NCI-H187 treated with DMSO at 0.1 percent for 48 hours (cell line): Measurements from ENCODE around the gene KRT82.
"Not testable (repeated sequence)": the region's sequence is repeated elsewhere in the genome, so short reads cannot be mapped to it uniquely, and the experiment has no call there.

Experiments used
- DNase-seq: peaks from one replicate; lab custom pipeline; 2025; lab: John Stamatoyannopoulos, UW

Gene KRT82

DNA sequence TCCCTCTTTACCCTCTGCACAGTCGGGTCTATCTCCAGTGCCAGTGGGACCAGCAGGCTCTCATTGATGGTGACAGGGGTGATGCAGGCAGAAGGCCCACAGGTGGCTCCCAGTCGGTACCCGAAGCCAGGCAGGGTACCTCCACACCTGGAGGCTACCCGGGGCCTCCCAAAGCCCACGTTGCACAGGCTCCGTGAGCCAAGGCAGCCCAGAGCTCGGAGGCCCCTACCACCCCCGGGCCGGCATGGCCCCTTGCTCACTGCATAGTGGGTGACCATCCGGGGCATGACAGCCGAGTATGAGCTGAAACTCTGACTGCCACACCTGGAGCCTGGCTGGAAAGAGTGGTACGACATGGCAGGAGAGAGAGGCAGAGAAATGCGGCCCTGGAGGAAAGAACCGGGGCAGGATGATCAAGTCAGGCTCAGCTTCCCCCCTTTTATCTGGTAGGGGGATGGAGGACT lies at the start of gene KRT82:
Gene KRT82 (minus strand): TSS at position 414 of the 464 bp plus-strand sequence. CDS start 58 bp downstream, at position 356.
- no peak for DNase-seq

DNA sequence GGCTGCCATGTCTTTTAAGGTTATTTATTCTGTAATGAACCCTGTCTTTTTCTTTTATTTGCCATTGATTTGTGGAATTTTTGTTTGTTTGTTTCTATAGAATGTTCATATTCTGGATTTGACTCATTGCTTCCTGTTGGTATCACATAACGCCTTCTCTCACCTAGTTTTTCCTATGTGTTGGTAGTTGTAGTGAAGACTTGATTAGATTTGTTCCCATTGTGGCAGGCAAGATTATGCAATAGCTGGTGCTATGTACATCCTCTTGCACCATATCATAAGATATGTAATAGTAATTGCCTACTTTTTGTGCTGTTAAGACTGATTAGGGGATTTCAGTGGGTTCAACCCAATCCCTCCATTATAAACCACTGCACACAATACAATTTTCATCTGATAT lies 49.7 kb upstream of the KRT82 start:
- no peak for DNase-seq

DNA sequence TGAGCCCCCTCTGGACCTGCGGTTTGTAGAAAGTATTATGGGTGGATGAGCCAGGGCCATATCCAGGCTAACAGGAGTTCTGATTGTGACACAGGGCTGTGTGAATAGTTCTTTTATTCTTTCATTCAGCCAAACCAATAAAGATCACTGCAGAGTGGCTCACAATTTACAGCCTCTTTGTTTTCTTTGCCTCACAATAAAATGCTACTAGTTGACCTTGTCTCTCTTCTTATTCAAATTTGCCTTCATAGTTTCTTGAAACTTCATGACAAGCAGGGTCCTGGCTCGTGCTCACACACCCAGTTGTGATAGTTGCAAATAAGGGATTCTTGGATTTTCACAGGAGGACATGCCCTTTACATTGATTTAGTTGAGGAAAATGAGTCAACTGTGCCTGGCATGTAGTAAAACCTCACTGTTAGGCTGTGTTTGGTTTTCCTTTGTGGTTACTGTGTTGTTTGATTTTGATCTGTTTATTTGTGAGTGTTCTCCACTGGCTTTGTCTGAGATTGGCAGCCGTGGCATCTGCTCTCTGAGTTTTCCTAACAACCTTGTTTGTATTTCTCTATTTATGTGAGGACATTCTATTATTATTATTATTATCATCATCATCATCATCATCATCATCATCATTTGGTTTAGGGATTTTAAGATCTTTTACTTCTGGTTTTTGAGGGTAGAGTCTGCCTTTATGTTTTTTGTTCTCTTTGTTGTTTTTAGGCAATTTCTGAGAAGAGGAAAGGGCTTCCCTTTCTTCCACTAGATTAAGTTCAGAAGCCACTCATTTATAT lies 48.5 kb upstream of the KRT82 start:
- no peak for DNase-seq

DNA sequence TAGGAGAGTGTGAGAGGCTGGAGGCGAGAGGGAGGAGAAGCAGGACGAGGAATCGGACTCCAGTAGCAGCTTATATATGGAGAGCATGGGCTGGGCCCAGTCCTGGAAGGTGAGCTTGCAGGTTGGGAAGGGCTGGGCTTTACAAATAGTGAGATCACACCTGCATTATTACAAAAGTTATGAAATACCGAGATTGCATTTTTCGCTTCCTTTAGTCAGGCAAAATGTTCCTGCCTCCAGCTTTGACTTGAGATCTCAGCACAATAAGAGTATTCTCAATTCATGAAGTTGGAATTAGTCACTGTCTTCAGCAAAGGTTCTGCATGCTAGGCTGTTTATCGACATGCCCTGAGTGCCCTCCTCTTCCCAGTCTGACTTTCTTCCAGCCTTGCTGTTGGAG lies 46.0 kb upstream of the KRT82 start, which contains the start of gene KRT6B:
Gene KRT6B (minus strand): TSS at position 46 of the 400 bp plus-strand sequence. CDS start 68 bp downstream, outside the sequence.
- DNase-seq = no peak

DNA sequence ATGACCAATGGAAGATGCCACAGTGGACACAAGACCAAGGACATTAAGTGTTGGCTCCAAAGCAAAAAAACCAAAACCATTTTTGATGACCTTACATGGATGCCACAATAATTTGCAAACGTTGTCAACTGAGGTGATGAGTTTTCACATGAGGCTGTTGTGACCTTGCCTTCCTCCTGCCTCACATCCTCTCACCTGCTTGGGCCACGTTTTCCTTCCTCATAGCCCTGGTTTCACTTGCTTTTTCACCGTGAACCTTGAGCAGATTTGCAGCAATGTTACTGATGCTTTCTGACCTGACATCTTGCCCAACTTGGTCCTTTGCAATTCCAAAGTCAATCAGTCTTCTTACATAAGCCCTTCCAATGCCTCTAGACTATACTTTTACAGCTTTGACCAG lies 42.1 kb upstream of the KRT82 start:
- no peak for DNase-seq

DNA sequence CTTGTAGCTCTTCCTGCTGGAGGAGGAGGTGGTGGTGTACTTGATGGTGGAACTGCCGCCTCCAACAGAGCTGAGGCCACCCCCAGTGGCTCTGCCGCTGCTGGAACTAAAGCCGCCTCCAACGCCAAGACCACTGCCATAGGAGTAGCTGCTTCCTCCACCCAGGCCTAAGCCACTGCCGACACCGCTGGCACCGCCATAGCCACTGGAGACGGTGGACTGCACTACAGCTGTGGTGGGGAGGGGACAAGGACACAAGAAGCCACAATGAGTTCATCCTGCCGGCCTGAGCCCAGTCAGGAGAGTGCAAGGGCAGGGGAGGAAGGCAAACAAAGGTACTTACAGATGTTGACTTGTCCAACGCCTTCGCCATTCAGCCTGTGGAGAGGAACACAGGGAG lies 41.1 kb upstream of the KRT82 start:
- not testable (repeated sequence) for DNase-seq

DNA sequence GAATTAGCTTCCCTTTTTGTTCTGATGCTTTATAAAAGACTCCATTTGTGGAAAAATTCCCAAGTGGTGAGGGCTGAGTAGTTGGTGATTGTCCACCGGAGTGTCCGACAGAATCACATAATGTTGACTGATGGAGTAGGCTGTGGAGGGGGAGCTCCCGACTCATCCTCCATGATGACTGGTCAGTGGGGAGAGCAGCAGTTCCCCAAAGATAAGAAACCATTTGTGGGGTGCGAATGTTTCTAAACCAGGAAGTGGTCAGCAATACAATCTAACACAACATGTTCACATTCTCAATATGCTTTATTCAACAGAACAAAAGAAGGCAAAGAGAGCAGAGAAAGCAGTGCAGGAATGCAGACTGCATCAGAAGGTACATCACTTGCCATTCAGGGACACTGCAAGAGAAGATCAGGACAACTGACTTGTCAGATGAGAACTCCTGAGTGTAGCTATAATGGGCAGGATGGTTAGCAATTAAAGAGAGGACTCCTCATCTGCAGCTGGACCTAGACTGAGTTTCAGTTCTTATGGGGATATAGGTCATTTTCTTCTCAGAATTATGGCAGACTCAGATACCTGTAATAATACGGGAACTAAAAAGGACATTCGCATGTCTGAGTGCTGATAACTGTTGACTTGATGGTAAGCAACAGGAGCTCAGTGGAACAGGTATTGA lies 40.4 kb upstream of the KRT82 start:
- DNase-seq = no peak

DNA sequence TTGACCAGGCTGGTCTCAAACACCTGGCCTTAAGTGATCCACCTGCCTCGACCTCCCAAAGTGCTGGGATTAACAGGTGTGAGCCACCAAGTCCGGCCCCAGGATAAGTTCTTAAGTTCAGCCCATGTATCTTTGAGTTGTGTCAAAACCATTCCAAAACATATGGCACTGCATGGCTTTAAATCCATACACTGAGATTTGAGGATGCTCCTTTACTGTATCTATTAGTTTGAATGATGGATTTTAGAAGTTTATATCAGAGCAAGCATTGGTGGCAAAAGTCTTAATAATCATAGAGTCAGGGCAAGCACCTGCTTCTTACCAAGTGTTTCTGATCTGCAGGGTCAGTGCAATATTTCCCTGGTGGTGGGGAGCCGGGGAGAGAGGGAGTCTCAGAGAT lies 39.7 kb upstream of the KRT82 start:
- DNase-seq = no peak

DNA sequence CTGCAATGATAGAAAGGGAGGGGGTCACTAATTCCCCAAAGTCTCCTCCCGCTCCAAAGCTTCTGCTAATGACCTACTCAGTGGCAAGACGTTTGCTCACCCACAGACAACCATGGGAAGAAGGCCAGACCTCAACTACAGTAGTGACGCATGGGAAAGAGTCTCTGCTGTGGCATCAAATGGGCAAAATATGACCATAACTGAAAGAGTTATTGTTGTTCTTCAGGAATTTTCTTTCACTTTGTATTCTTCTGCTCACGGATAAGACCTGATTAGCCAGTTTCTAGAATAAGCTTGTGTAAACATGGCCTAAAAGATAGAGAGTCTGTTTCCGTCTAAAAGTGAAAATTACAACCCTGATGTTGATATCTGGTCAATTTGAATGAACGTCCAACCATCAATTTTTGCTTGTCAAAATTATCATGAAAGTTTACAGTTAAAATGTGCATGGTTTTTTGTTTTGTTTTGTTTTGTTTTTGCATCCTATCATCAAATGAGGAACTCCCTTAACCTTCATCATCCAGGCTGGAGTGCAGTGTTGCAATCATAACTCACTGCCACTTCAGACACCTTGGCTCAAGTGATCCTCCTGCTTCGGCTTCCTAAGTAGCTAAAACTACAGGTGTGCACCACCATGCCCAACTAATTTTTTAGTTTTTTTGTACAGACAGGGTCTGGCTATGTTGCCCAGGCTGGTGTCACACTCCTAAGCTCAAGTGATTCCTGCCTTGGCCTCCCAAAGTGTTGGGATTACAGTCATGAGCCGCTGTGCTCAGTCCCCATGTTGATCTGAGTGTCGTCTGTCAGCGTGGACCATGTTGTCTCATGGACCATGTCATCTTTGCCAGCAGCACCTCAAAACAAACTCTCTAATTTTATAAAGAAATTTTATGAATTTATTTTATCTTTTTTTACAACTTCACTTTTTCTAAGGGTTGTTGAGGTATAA lies 38.8 kb upstream of the KRT82 start:
- no peak for DNase-seq

DNA sequence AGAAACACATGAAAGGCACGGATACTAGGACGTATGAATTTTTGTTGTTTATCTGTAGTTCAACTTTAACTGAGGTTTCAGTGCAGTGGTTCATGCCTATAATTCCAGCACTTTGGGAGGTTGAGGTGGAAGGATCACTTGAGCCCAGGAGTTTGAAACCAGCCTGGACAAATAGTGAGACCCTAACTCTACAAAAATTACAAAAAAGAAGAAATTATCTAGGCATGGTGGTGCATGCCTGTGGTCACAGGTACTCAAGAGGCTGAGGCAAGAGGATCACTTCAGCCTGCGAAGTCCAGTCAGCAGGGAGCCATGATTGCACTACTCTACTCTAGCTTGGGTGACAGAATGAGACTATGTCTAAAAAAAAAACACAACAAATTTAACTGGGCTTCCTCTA lies 37.8 kb upstream of the KRT82 start:
- no peak for DNase-seq

DNA sequence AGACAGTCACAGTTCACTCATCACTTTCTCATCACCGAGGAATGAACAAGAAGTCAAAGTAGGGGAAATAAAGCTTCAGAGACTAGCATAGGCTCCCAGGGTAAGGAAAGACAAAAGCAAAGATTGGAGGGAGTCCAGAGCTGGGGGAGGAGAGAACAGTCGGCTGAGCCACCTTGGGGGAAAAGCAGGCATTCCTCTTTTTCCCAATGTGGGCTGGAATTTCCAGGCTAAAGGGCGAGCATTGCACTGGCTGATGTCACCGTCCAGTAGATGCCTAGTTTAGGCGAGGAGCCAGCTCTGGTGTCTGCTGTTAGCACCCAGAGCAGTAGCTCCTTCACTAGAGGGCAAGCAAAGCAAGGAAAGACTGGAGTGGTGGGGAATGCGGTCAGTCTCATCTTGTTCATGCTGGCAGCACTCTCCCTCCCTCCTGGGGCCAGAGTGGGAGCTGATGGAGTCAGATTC lies 36.5 kb upstream of the KRT82 start:
- DNase-seq = no peak

DNA sequence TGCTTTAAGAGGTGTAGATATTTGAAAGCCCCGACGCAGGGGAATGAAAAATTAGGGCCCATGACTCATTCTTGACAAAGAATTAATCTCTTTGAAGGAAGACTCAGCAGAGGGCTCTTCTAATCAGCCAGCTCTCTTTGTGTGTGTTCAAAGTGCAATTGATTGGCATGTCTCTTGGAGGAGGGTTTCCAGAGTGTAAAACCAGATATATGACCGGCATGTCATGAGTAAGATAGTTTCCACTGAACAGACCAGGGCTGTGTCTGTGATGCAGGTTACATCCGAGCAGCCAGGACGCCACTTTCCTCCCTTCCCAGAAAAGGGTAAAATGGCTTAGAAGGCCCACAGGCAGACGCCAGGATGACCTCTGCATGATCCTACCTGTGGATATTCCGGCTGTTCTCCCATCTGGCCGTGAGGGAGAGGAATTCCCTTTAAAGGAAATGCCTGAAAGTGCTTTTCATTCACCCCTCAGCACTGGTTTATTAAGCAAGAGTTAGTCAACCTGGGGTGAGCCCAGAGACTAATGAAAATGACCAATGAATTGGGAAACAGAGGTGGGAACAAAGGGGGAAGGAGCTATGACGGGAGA lies 35.3 kb upstream of the KRT82 start:
- no peak for DNase-seq

DNA sequence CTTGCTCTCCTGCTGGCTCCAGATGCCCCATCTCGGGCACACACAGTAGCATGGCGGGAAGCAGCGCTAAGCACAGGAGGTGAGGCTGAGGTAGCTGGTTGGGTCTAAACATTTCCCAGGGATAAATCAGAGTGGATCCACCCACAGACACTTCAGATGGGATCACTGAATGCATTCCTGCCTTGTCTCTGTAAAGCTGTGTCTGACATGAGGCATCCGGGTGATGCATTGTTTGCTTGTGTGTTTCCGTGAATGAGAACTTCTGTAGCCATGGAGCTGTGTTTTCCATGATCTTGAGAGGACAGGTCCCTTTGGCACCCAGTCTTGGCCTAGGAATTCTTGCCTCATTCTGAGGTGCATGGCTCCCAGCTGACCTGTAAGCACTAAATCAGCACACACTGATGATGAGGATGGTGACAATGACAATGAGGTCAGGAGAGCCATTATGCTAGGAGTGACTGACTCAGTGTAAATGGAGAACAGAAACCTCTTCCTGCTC lies 34.7 kb upstream of the KRT82 start:
- no peak for DNase-seq

DNA sequence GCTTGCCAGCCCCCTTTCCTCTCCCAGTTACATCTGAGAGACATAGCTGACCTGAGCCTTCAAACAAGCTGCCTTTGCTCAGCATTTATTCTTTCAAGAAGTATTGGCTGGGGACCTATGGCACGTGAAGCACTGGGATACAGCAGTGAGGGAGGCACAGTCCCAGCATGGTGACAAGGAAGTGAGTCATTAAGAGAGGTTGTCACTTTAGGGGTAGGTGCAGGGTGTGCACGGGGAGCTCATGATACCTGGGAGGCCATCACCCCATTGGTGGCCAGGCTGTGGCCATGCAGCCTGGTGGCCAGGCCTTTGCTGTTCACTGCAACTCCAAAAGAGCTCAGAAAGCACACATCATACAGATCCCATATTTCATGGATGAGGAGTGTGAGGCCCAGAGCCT lies 33.7 kb upstream of the KRT82 start:
- no peak for DNase-seq

DNA sequence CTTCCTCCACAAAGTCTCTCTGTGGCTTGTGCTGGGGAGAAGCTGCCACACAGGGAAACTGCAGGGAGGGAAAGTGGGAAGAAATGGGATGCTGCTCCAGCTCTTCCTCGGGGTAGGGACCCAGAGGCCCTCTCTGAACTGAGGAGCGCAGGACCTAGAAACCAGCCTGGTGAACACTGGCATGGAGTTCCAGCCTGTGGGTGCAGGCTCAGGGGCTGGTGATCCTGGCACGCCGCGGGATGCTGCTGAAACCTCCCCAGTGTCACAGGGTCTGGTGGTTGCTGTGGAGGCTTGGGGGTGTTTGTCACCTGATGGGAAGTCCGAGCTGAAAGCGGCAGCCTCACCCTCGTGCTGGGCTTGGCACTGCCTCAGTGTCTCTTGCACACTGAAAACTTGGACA lies 33.3 kb upstream of the KRT82 start:
- DNase-seq = no peak

DNA sequence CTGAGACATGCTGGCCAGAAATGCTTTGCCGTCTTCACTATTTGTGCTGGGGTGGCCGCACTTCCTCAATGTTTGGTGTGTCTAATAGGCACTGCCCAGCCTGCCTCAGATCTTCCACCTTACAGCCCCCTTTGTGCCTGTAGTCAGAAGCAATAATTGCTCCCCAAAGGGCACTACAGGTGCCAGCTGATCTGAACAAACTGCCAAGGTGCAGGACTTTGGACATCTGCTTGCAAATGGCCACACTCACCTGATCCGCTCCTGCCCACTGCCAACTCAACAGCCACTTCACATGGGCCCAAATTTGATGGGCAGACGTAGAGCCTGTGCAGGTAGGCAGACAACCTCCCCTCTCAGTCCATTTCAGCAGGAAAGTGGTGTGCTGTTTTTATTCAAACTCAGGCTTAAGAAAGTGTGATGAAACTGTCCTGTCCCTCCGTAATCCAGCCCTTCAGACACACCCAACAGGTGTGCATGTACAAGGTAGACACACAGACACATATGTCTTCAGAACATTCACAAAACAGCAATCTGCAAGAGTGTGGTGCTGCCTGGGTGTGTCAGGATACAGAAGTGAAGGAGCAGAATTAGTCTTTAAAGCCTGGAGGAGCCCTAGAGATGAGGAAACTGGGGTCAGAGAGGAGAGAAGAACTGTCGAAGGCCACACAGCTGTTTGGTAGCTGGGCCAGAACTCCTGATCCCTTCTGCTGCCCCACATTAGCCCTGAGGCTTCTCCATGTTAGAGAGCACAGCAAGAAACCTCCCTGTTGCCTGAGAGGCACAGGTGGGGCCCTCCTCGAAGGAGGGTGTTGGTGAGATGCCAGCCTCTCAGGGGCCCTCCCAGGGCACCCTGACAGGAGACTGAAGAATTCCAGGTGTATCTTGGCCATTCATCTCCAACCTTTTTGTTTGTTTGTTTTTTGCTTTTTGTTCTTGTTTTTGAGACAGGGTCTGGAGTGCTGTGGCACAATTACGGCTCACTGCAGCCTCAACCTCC lies 32.5 kb upstream of the KRT82 start:
- no peak for DNase-seq

DNA sequence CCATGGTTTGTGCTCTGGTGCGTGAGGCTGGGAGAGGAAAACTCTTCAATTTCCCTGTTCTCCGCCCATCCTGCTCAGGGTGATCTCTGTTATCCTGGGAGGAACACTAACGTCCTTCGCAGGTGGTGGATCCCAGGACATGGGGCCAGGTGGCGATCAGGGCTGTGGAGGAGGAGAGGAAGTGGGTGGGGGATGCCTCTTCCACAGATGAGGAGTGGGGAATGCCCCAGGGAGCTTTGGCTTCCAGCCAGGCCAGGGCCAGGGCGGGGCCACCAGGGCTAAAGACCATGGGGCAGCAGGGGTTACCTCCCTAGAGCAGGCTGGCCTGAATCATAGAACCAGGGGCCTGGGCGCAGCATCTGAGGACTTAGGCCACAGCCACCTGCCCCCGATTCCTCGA lies 31.4 kb upstream of the KRT82 start:
- DNase-seq = no peak

DNA sequence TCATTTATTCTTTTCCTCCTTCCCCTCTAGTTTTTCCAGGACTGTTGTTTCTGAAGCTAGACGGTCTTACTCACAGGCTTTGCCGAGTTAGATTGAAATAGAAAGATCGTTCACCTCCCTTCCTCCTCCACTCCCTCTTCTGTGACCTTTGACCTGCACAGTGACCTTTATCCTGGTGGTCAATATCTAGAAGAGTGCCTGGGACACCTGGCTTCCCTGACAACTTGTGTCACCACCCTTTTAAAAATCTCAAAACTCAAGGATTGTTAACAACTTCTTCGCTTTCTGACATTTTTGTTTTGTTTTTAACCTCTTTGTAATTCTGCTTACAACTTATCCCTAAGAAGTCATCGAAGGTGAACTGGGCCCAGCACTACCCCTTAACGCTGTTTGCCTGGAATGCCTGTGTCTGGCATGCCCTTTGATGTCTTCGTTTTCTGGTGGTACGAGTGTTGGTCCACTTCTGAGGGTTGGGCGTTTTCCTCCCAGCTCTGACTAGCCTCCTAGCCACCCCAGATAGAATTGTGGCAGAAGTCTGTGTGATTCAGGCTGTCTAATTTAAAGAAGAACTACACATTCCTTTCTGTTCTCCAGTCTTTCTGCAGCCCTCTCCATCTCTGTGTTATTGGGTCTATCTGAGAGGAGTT lies 30.8 kb upstream of the KRT82 start:
- no peak for DNase-seq

DNA sequence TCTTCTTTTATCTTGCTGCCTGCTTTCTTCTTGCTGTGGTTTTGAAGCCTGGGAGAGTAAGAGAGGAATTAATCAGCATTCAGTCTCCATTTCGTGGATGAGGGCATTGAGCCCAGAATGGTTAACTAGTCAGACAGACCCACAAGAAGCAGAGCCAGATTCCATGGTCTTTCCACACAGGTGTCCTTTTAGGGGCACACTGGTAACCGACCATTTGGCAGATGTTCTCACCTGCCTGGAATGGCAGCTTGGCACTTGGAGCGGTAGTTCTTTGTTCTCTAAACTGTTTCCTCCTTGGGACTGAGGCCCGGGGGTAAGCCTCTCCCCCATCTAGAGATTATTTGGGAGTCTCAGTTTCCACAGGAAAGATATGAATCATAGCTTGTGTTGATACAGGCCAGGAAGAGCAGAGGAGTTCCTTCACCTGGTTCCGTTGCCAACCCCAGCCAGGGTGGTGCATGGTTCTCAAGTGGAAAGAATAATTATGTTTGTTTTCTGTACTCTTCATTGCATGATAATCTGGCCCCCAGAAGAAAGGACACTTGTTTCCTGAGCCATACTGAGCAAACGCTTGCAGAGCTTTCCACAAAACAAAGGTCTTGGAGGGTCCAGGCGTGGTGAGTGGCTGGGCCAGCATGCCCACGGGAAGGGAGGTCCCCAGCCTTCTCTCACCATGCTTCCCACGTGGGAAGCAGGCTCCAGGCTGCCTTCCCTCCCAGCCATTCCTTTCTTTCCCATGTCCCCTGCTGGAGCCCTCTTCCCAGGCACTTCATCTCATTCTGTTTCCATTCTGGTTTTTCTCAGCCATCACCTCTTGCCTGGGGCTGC lies 30.1 kb upstream of the KRT82 start:
- DNase-seq = no peak
